Panc1 (cell line): ENCODE measurements around the gene CA10. TPM values are rescaled to one million over a fixed set of nuclear protein-coding genes. Genes with fewer than 3 reads are reported as not detected.

Experiments
- ATAC-seq: fragments of 200-7000 bp; cut with Tn5 transposase; 2 replicates; pipeline ENCODE4 v1.9.1; 2020; ENCODE audit warnings: mild to moderate bottlenecking, moderate library complexity
- BruUV-seq: library from RNA; stranded (reverse); fragments of 400-500 nt; replicated peaks from 2 replicates; lab custom pipeline; 2021; lab: Mats Ljungman, UMichigan
- CTCF ChIA-PET: fragments of 300-600 bp; sonication (Branson Sonifier 250); formaldehyde crosslinking; loops from one replicate; lab custom pipeline; 2022; ENCODE audit warnings: antibody characterized with exemption; lab: Charles Lee
- POLR2A ChIA-PET: fragments of 300-600 bp; sonication (Branson Sonifier 250); formaldehyde crosslinking; loops from one replicate; lab custom pipeline; 2022; ENCODE audit warnings: antibody characterized with exemption; lab: Charles Lee
- DNase-seq: peaks from one replicate; pipeline ENCODE4 v3.0.0-alpha.2; 2010; ENCODE audit warnings: low read depth, low spot score
- H3K27ac ChIP-seq: 2 replicates; pipeline ENCODE4 v1.5.1; 2011; ENCODE audit warnings: mild to moderate bottlenecking, low read length, inconsistent platforms
- H3K27me3 ChIP-seq: fragments of 200-500 bp; sonication (Bioruptor generic); 2 replicates; pipeline ENCODE4 v1.6.0; 2014; ENCODE audit warnings: low read length, inconsistent platforms; ENCODE audit not compliant: control insufficient read depth, insufficient read depth
- H3K36me3 ChIP-seq: fragments of 200-500 bp; sonication (Bioruptor generic); 2 replicates; pipeline ENCODE4 v1.5.1; 2014; ENCODE audit warnings: inconsistent platforms, mild to moderate bottlenecking, low read length, moderate library complexity; ENCODE audit not compliant: control insufficient read depth, insufficient read depth
- H3K4me1 ChIP-seq: 2 replicates; pipeline ENCODE4 v1.5.1; 2011; ENCODE audit warnings: inconsistent platforms, mild to moderate bottlenecking, low read length, moderate library complexity; ENCODE audit not compliant: control insufficient read depth, insufficient read depth
- H3K4me3 ChIP-seq, 2 experiments: 2 replicates each; pipeline ENCODE4 v1.5.1; 2011 to 2012; ENCODE audit warnings: low read depth in 2 of 2, low read length in 2 of 2, mild to moderate bottlenecking in 2 of 2, inconsistent platforms in 1 of 2, moderate library complexity in 1 of 2
- H3K9me3 ChIP-seq: fragments of 200-500 bp; sonication (Bioruptor generic); 2 replicates; pipeline ENCODE4 v1.5.1; 2014; ENCODE audit warnings: low read depth, mild to moderate bottlenecking, inconsistent platforms, low read length, moderate library complexity; ENCODE audit not compliant: control insufficient read depth, insufficient read depth
- CTCF ChIP-seq: fragments of 450-650 bp; IDR thresholded peaks from 2 replicates; pipeline ENCODE4 v1.5.1; 2017; ENCODE audit warnings: mild to moderate bottlenecking
- POLR2AphosphoS5 ChIP-seq: IDR thresholded peaks from 2 replicates; pipeline ENCODE4 v1.6.1; 2012; ENCODE audit warnings: mild to moderate bottlenecking, low read depth, low read length, moderate library complexity
- REST ChIP-seq, 2 experiments: IDR thresholded peaks; 2 replicates each; pipeline ENCODE4 v1.6.1; 2011 to 2012; ENCODE audit warnings: low read depth in 2 of 2, control low read depth in 1 of 2, low read length in 1 of 2, mild to moderate bottlenecking in 1 of 2, moderate library complexity in 1 of 2; ENCODE audit not compliant: insufficient read depth in 1 of 2
- SIN3A ChIP-seq: IDR thresholded peaks from 2 replicates; pipeline ENCODE4 v1.6.1; 2012; ENCODE audit warnings: low read depth, mild to moderate bottlenecking, low read length, moderate library complexity, borderline replicate concordance; ENCODE audit not compliant: insufficient read depth
- TCF7L2 ChIP-seq: IDR thresholded peaks from 2 replicates; pipeline ENCODE4 v1.6.1; 2011; ENCODE audit warnings: mild to moderate bottlenecking, low read depth, low read length, inconsistent platforms
- in situ Hi-C: cut with HindIII; loops from 2 replicates; pipeline ENCODE4 v1.10.0; 2016; ENCODE audit warnings: low sequenced_read_pairs, low pct_unique_long_range_greater_than_20kb
- intact Hi-C: fragments of 100-400 bp; cut with micrococcal nuclease; formaldehyde crosslinking; loops from one replicate; pipeline ENCODE4 v1.10.0; 2022; ENCODE audit not compliant: unreplicated experiment
- total RNA-seq: library from RNA; stranded (reverse); gene quantifications from one replicate; pipeline ENCODE4 v1.2.1, GENCODE V29; 2021; ENCODE audit not compliant: unreplicated experiment

CA10 gene
- total RNA-seq, 1 experiment from 2014 or later, result not detected

GRCh38 chr17:51611585-51611984 lies 546.9 kb downstream of the CA10 start:
- ATAC-seq (peak; percentile 49), DNase-seq (no peak)
- ChIA-PET POLR2A (interaction anchor here (0.6 kb wide), 1 partner anchor 539 kb away, joined by 7 read pairs; no protein-coding TSS in a partner anchor), CTCF (no interaction called here)
- no peaks in the 10 kb centered on the region for H3K4me1 ChIP-seq
- H3K36me3 ChIP-seq, result no peaks in the 10 kb centered on the region
- no peak overlapping the region for H3K4me3 ChIP-seq
- H3K27ac ChIP-seq, result no peak overlapping the region
- in situ Hi-C loops (no loop called here), intact Hi-C loops (no loop called here)
- H3K9me3 ChIP-seq, result no peaks in the 10 kb centered on the region
- TF ChIP-seq TCF7L2 (no peak), SIN3A (no peak), CTCF (no peak), REST (IDR thresholded peaks at IDR 0.05; ENCODE audit: insufficient read depth in 1 of 2, low read depth in 2 of 2, low read length in 1 of 2) (no peak), POLR2AphosphoS5 (no peak)
- no TSS peak for BruUV-seq
- no peaks in the 10 kb centered on the region for H3K27me3 ChIP-seq

GRCh38 chr17:51610834-51611233 lies 547.7 kb downstream of the CA10 start:
- in situ Hi-C loops, result no loop called here
- POLR2A ChIA-PET, result no interaction called here
- H3K36me3 ChIP-seq, result no peaks in the 10 kb centered on the region
- TF ChIP-seq CTCF (no peak), SIN3A (no peak), POLR2AphosphoS5 (no peak), TCF7L2 (no peak), REST (IDR thresholded peaks at IDR 0.05; ENCODE audit: insufficient read depth in 1 of 2, low read depth in 2 of 2, low read length in 1 of 2) (no peak)
- no peak overlapping the region for H3K4me3 ChIP-seq
- CTCF ChIA-PET, result no interaction called here
- BruUV-seq, result no TSS peak
- H3K4me1 ChIP-seq, result no peaks in the 10 kb centered on the region
- no peaks in the 10 kb centered on the region for H3K9me3 ChIP-seq
- intact Hi-C loops, result no loop called here
- no peak overlapping the region for H3K27ac ChIP-seq
- DNase-seq (no peak), ATAC-seq (no peak)
- H3K27me3 ChIP-seq, result no peaks in the 10 kb centered on the region
